Prostate gland (tissue), 2 donors: ENCODE results near the gene GATA5. TPM values are rescaled to one million over a fixed set of nuclear protein-coding genes. Genes with fewer than 3 reads are reported as not detected.
"Not testable (repeated sequence)": the region's sequence is repeated elsewhere in the genome, so short reads cannot be mapped to it uniquely, and the experiment has no call there.

ENCODE experiments used
- DNase-seq: peaks from one replicate; pipeline ENCODE4 v3.0.0-alpha.2; 2019; ENCODE audit warnings: low spot score
- H3K27ac ChIP-seq, 2 donors: fragments of 200-600 bp; sonication (generic); 2 replicates each; pipeline ENCODE4 v1.5.1; 2017 to 2019
- H3K27me3 ChIP-seq: fragments of 200-600 bp; sonication (generic); replicated peaks from 2 replicates; pipeline ENCODE4 v1.5.1; 2019; ENCODE audit not compliant: insufficient read depth
- H3K36me3 ChIP-seq, 2 donors: fragments of 200-600 bp; sonication (generic); 1 replicate in 1 of 2; 2 replicates in 1 of 2; pipeline versions ENCODE4 v1.5.1 to v1.8.1; 2017 to 2019
- H3K4me1 ChIP-seq: fragments of 200-600 bp; sonication (generic); replicated peaks from 2 replicates; pipeline ENCODE4 v1.5.1; 2019
- H3K4me3 ChIP-seq, 2 donors: fragments of 200-600 bp; sonication (generic); 2 replicates each; pipeline ENCODE4 v1.5.1; 2017 to 2019
- H3K9me3 ChIP-seq: fragments of 200-600 bp; sonication (generic); 2 replicates; pipeline ENCODE4 v1.5.1; 2017
- CTCF ChIP-seq, 4 experiments: fragments of 200-600 bp in 2 of 4; fragments of 450-650 bp in 2 of 4; sonication (generic) in 2 of 4; IDR thresholded peaks; 1 replicate in 3 of 4; 2 replicates in 1 of 4; pipeline ENCODE4 v1.5.1; 2016 to 2019; ENCODE audit warnings: antibody characterized with exemption in 4 of 4, mild to moderate bottlenecking in 2 of 4, moderate library complexity in 2 of 4
- POLR2A ChIP-seq: fragments of 450-650 bp; IDR thresholded peaks from one replicate; pipeline ENCODE4 v1.6.1; 2016; ENCODE audit warnings: antibody characterized with exemption, mild to moderate bottlenecking
- POLR2AphosphoS5 ChIP-seq: sonication (generic); formaldehyde crosslinking; IDR thresholded peaks from one replicate; pipeline ENCODE4 v1.6.1; 2017; ENCODE audit warnings: antibody characterized with exemption
- WGBS: methylation state at CpG from one replicate; pipeline ENCODE4 v1.1.5; 2018; 5-methylcytosine and 5-hydroxymethylcytosine counted together
- intact Hi-C: fragments of 100-400 bp; cut with DNase I; formaldehyde crosslinking; loops from one replicate; pipeline ENCODE4 v1.14.2; 2022
- total RNA-seq, 2 donors: library from RNA; depleted of rRNA; stranded (reverse); fragments of >200 nt; gene quantifications; one replicate each; pipeline ENCODE4 v1.1.0, GENCODE V29; 2016

Gene GATA5
- total RNA-seq, 2 donors from 2014 or later: 1.3 to 53.7 TPM

- no peak for DNase-seq
- Histone ChIP-seq H3K36me3 (no peaks in the 10 kb centered on the region), H3K9me3 (no peaks in the 10 kb centered on the region), H3K27ac (no peak overlapping the region), H3K27me3 (no peaks in the 10 kb centered on the region), H3K4me1 (peaks cover 17% of the 10 kb centered on the region), H3K4me3 (no peak overlapping the region)
- intact Hi-C loops: loop anchor here (10.0 kb wide), 1 partner anchor 189 kb away; the partner anchor contains the start of gene ADRM1
- WGBS: 61% methylated on average over 12 of the region's 15 CpGs
- TF ChIP-seq POLR2AphosphoS5 (no peak), POLR2A (no peak), CTCF (IDR thresholded peaks at IDR 0.05) (no peak)
These were observed 17.6 kb upstream of the GATA5 start for GRCh38 chr20:62493253-62493885.

GRCh38 chr20:62492711-62493110, 16.9 kb upstream of the GATA5 start:
- H3K4me1 ChIP-seq: peaks cover 17% of the 10 kb centered on the region

GRCh38 chr20:62490783-62491182, 15.0 kb upstream of the GATA5 start:
- not testable (repeated sequence) for H3K4me3 ChIP-seq, H3K27me3 ChIP-seq, DNase-seq, H3K36me3 ChIP-seq, H3K27ac ChIP-seq, H3K9me3 ChIP-seq
- WGBS: 80% methylated on average over 4 of the region's 4 CpGs
- intact Hi-C loops: loop anchor here (10.0 kb wide), 1 partner anchor 186 kb away; the partner anchor contains the start of gene ADRM1
- H3K4me1 ChIP-seq: peaks cover 12% of the 10 kb centered on the region

More at GRCh38 chr20:62492711-62493110, 16.9 kb upstream of the GATA5 start:
- Histone ChIP-seq H3K27ac (no peak overlapping the region), H3K4me3 (no peak overlapping the region), H3K27me3 (no peaks in the 10 kb centered on the region), H3K9me3 (no peaks in the 10 kb centered on the region), H3K36me3 (no peaks in the 10 kb centered on the region)
- intact Hi-C loops: loop anchor here (10.0 kb wide), 1 partner anchor 188 kb away; the partner anchor contains the start of gene ADRM1
- TF ChIP-seq POLR2AphosphoS5 (no peak), CTCF (IDR thresholded peaks at IDR 0.05) (no peak), POLR2A (no peak)
- WGBS: 92% methylated on average over 10 of the region's 10 CpGs
- DNase-seq: no peak

DNA sequence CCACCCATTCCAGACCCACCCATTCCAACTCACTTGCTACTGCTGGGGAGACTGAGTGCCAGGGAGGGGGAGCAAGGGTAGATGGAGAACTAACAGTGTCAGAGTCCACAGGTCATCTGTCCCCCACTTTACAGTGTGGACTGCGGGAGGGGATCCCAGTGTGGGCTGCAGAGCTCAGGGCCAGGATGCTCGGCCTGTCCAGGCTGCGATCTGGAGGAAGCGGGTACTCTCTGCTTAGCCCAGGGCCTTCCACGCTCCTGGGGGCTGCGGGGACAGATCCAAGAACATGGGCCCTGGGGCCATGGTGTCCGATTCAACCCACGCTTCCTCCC, 14.1 kb upstream of the GATA5 start:
- H3K27me3 ChIP-seq: no peaks in the 10 kb centered on the region
- intact Hi-C loops: loop anchor here (10.0 kb wide), 1 partner anchor 185 kb away; the partner anchor contains the start of gene ADRM1
- no peak overlapping the region for H3K4me3 ChIP-seq
- TF ChIP-seq POLR2AphosphoS5 (no peak), CTCF (IDR thresholded peaks at IDR 0.05) (no peak), POLR2A (no peak)
- no peaks in the 10 kb centered on the region for H3K9me3 ChIP-seq
- DNase-seq: no peak
- no peak overlapping the region for H3K27ac ChIP-seq
- H3K36me3 ChIP-seq: no peaks in the 10 kb centered on the region
- H3K4me1 ChIP-seq: peaks cover 5% of the 10 kb centered on the region
- 93% methylated on average over 7 of the region's 8 CpGs for WGBS

- Histone ChIP-seq H3K27ac (no peak overlapping the region), H3K27me3 (no peaks in the 10 kb centered on the region), H3K4me3 (no peak overlapping the region), H3K36me3 (no peaks in the 10 kb centered on the region), H3K9me3 (no peaks in the 10 kb centered on the region), H3K4me1 (no peaks in the 10 kb centered on the region)
- TF ChIP-seq POLR2AphosphoS5: no peak
- no peak for TF ChIP-seq POLR2A
- no peak for TF ChIP-seq CTCF (IDR thresholded peaks at IDR 0.05)
- DNase-seq: no peak
- 55% methylated on average over 18 of the region's 18 CpGs for WGBS
- intact Hi-C loops: no loop called here
These were observed 13.6 kb upstream of the GATA5 start for GRCh38 chr20:62489186-62489931.
